Sigmoid colon (tissue), 4 donors: ENCODE measurements around the gene LRIT2.

Experiments
- EP300 ChIP-seq, 4 donors: sonication (generic); formaldehyde crosslinking; IDR thresholded peaks; one replicate each; pipeline ENCODE4 v1.6.1; 2017; ENCODE audit warnings: antibody characterized with exemption in 4 of 4
- POLR2AphosphoS5 ChIP-seq, 4 donors: sonication (generic); formaldehyde crosslinking; IDR thresholded peaks; one replicate each; pipeline ENCODE4 v1.6.1; 2017; ENCODE audit warnings: antibody characterized with exemption in 4 of 4
- TF ChIP-seq, protein P1 (sequence below), 4 experiments: fragments of 450-650 bp in 3 of 4; fragments of 200-600 bp in 1 of 4; IDR thresholded peaks; one replicate each; pipeline ENCODE4 v1.5.1; 2016 to 2019; ENCODE audit warnings: antibody characterized with exemption in 4 of 4, mild to moderate bottlenecking in 3 of 4, moderate library complexity in 2 of 4

DNA sequence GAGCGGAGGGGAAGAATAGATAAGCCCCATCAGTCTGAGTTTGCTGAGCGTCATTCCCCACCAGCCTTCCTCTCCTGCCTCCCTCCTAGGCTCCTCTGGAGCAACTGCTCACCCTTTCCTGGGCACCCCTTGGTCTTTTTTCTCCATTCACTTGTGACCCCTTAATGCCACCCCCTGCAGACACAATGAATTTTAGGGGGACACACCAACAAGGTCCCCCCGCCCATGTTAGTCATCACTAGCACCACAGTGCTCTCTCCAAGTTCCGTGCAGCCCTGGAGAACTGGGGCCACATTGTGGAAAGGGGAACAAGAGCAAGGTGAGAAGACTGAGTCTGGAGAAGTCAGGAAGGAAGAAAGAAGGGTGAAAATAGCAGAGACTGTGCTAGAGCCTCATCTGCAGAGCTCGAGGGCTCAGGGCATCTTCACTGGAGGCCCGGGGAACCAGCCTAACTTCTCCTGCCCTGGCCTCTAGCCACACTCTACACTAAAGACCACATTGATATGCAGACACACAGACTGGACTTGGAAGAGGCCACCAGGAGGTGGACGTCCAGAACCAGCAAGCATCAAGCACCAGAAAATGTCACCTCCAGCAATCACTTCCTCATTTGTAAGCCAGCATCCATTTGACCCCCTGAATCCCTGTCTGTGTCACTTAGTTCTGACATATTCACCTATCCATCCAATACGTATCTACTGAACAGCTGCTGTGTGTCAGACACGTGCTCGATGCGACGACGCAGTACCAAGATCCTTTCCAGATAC lies 37.0 kb upstream of the LRIT2 start:
- TF ChIP-seq, protein P1, sequence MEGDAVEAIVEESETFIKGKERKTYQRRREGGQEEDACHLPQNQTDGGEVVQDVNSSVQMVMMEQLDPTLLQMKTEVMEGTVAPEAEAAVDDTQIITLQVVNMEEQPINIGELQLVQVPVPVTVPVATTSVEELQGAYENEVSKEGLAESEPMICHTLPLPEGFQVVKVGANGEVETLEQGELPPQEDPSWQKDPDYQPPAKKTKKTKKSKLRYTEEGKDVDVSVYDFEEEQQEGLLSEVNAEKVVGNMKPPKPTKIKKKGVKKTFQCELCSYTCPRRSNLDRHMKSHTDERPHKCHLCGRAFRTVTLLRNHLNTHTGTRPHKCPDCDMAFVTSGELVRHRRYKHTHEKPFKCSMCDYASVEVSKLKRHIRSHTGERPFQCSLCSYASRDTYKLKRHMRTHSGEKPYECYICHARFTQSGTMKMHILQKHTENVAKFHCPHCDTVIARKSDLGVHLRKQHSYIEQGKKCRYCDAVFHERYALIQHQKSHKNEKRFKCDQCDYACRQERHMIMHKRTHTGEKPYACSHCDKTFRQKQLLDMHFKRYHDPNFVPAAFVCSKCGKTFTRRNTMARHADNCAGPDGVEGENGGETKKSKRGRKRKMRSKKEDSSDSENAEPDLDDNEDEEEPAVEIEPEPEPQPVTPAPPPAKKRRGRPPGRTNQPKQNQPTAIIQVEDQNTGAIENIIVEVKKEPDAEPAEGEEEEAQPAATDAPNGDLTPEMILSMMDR (IDR thresholded peaks at IDR 0.05): no peak
- no peak for TF ChIP-seq EP300 (IDR thresholded peaks at IDR 0.05)
- TF ChIP-seq POLR2AphosphoS5 (IDR thresholded peaks at IDR 0.05): no peak
